Fibroblast of pulmonary artery (primary cell): ENCODE results near the gene EIF3K.

Experiments
- DNase-seq: peaks from one replicate; pipeline ENCODE4 v3.0.0-alpha.2; 2010; ENCODE audit warnings: low read depth
- H3K4me3 ChIP-seq: replicated peaks from 2 replicates; pipeline ENCODE4 v1.5.1; 2011; ENCODE audit warnings: low read depth, mild to moderate bottlenecking, control low read depth, low read length, moderate library complexity
- TF ChIP-seq, protein P1 (sequence below): IDR thresholded peaks from 2 replicates; pipeline ENCODE4 v1.5.1; 2011; ENCODE audit warnings: mild to moderate bottlenecking, control low read depth, low read length, inconsistent platforms; ENCODE audit errors: missing control alignments

The EIF3K gene

DNA sequence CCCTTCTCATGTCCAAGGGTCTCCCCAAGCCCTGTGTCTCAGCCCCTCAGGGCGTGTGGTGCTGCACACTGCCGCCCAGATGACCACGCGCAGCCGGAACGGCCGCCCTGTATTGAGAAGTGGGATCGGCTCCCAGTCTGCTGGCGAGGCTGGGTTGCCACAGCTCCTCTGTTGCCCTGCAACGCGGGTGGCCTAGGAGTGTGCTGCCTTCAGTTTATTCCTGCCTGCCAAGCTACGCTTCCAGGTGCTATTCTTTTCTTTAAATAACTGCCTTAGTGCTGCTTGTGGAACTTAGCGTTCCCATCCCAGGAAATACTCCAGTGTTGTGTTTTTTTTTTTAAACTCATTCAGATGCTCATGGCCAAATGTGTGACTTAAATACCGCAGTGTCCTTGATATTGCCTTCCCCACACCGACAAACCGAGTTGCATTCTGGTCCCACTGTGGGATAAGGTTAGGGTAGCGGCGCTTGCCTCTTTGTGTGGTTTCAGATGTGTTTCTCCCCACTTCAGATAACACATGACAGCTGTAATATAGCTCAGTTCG, 45.0 kb downstream of the EIF3K start:
- TF ChIP-seq, protein P1, sequence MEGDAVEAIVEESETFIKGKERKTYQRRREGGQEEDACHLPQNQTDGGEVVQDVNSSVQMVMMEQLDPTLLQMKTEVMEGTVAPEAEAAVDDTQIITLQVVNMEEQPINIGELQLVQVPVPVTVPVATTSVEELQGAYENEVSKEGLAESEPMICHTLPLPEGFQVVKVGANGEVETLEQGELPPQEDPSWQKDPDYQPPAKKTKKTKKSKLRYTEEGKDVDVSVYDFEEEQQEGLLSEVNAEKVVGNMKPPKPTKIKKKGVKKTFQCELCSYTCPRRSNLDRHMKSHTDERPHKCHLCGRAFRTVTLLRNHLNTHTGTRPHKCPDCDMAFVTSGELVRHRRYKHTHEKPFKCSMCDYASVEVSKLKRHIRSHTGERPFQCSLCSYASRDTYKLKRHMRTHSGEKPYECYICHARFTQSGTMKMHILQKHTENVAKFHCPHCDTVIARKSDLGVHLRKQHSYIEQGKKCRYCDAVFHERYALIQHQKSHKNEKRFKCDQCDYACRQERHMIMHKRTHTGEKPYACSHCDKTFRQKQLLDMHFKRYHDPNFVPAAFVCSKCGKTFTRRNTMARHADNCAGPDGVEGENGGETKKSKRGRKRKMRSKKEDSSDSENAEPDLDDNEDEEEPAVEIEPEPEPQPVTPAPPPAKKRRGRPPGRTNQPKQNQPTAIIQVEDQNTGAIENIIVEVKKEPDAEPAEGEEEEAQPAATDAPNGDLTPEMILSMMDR = no peak
- H3K4me3 ChIP-seq = no peak overlapping the region
- DNase-seq = no peak

- TF ChIP-seq, protein P1 = no peak
- DNase-seq = no peak
- H3K4me3 ChIP-seq = no peak overlapping the region
Measured at GRCh38 chr19:38664503-38665211, 45.7 kb downstream of the EIF3K start.

- no peak for DNase-seq
- H3K4me3 ChIP-seq = no peak overlapping the region
Measured at GRCh38 chr19:38665219-38665931, 46.4 kb downstream of the EIF3K start.

DNA sequence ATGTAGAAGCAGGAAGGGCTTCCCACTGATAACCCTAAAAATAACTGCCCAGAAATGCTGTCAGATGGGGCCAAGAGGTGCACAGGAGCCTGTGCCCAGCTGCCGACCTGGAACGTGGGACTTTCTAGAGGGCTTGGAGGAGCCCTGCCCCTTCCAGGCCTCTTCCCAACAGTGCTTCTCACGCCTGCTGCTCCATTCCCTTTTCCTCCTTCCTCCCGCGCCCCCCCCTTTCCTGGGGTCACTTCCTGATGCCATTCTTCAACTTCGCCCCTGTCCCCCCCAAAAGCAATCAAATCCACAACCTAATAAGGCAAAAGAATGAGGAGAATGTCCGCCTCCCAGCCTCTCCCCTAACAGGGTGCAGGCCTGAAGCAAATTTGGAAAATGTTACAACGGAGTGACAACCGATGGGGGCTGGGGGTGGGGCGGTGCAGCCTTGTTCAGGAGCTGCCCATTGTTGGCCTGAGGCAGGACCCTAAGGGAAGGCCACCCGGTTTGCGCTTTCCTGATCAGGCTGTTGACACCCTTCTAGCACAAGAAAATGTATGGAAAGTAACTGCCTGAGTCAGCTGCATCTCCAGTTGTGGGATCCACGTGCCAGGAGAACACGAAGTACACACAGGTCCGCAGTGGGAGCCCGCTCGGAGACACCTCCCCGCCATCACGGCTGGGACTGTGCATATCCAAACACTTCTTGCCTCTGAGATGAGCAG, 47.1 kb downstream of the EIF3K start:
- H3K4me3 ChIP-seq = no peak overlapping the region
- DNase-seq = peak; percentile 84
- TF ChIP-seq, protein P1 = no peak

More at GRCh38 chr19:38665219-38665931, 46.4 kb downstream of the EIF3K start:
- TF ChIP-seq, protein P1 = no peak

- peak; percentile 85 for DNase-seq
- TF ChIP-seq, protein P1 = no peak
- H3K4me3 ChIP-seq = no peak overlapping the region
Measured at GRCh38 chr19:38666663-38667511, 47.9 kb downstream of the EIF3K start.

DNA sequence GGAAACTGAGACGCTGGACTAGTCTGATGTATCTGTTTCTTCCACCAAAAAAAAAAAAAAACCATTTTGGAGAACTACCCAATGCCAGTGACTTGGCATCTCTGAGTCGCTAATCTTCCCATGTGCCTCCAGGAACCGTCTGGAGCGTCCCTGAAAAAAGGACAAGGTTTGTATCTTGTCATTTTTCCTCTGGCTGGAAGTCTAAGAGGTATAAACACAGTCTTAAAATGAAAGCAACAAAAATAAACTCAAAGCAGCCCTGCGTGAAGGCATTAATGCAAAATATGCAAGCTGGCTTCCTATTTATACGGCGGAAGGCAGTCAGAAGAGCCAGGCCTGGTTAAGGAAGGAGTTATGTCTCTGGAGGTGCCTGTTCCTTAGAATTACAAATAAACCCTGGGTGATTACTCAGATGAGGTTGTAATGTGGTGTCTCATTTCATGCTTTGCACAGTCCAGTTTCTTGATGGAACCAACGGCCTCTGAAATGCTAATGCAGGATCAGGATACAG, 48.7 kb downstream of the EIF3K start:
- TF ChIP-seq, protein P1 = no peak
- H3K4me3 ChIP-seq = no peak overlapping the region

More for the DNA sequence above, 48.7 kb downstream of the EIF3K start:
- DNase-seq = no peak
